Parietal lobe (tissue), 1 donor: ENCODE results near the gene CDK3. TPM values are rescaled to one million over a fixed set of nuclear protein-coding genes. Genes with fewer than 3 reads are reported as not detected.

Experiments
- total RNA-seq: library from RNA; depleted of rRNA; stranded (reverse); fragments of >200 nt; gene quantifications from one replicate; pipeline ENCODE4 v1.2.3, GENCODE V29; 2014

The CDK3 gene
- 3.1 TPM for total RNA-seq

DNA sequence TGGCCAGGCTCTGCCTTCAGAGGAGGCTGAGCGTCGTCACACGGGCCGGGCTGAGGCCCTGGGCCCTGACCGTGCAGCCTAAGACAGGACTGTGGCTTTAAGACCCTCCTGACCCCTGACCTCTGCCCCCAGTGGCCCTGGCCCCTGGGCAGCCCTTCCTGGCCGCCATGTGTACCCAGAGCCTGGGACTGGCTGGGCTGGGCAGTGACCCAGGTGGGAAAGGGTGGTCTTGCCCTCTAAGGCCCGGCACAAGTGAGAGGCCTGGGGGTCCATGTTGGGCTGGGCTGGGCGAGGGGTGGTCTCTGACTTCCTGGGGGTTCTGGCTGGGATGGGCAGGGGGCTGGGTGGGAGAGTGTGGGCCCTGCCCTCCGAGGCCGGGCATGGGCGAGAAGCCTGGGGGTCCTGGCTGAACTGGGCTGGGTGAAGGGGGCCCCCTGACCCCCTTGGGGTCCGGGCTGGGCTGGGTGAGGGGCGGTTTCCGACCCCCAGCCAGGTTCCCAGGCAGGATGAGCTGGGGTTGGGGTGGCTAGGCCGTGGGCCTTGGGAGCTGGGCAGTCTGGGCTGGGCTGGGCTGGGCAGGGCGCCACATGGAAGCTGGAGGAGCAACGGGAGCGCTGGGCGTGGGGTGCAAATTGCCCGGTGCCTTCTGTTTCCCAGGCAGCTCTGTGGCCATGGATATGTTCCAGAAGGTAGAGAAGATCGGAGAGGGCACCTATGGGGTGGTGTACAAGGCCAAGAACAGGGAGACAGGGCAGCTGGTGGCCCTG, at the start of gene CDK3:
Gene CDK3 (plus strand): TSS at position 101 of the 767 bp plus-strand sequence. CDS start 571 bp downstream, at position 672.

DNA sequence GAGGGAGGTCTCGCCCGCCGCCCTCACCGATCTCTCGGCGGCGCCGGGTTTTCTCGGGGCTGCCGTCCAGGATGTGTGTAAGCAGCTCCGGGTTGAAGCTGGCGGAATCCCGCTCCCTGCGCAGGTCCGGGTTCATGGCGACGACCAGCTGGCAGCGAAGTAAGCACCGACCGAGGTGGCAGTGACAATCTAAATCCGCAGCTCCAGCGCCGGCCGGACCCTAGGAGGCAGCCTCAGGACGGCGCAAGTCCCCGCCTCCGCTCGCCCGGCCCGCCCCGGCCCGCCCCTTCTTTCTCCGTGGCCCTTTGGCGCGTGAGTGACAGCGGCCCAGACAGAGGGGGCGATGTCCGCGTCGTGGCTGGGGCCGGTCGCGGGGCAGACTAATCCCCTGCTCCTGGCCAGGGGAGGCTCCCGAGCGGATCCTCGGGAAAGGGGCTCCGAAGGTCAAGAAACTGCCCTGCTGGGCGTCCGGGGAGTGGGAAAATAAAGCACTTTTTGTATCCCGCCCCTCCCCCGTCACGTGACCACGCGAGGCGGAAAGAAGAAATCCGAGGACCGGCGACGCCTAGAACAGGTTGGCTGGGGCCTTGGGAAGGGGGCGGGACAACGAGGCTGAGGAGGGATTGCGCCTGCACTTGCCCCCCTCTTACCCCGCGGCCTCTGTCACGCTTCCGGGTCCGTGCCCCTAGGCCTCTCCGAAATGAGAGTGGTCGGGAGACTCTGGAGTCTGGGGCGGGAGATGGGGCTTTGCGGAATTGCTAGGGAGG, 21.5 kb upstream of the CDK3 start, which contains the start of the genes ACOX1 and TEN1:
Gene ACOX1 (minus strand): TSS at position 229 of the 767 bp plus-strand sequence. CDS start 93 bp downstream, at position 136.
Gene TEN1 (plus strand): TSS at position 303 of the 767 bp plus-strand sequence. CDS start 6,953 bp downstream, outside the sequence.

DNA sequence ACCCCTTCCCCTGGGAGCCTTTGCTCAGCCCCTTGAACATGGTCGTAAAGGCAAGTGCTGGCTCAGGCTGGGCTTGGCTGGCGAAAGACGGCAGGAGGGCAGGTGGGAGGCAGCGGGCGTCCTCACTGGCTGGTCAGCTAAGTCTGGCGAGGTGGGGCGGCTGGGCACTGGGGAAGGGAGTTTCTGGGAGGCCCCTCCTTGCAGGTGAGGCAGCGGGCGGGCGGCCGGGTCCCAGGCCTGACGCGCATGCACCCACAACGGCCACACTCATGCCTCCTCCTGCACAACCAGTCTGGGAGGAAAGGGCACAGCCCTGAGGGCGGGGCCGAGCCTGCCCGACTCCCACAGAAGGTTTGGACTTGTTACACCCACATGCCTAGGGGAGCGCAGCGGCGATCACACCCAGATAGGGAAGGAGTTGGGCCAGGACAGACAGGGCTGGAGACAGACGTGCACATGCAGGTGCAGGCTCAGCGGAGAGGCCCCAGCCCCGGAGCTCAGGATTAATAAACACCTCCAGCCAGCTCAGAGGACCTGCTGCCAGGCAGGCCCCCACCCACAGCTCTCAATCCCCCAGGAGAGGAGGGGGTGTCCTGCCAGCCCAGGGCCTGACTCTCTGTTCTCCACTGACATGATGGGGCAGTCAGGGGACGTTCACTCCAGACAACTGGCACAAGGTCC, 26.6 kb downstream of the CDK3 start, which contains the start of gene EVPL:
Gene EVPL (minus strand): TSS at position 148 of the 681 bp plus-strand sequence. CDS start 108 bp downstream, at position 40.

Other genes with a start within 250 kb of the CDK3 start
- gene GALK1, start 235.7 kb upstream of the CDK3 start, total RNA-seq, result 9.4 TPM
- 83.6 TPM for gene UNK, start 216.0 kb upstream of the CDK3 start, total RNA-seq
- gene UNC13D, start 156.5 kb upstream of the CDK3 start, total RNA-seq, result 0.94 TPM
- 51.6 TPM for gene WBP2, start 145.5 kb upstream of the CDK3 start, total RNA-seq
- gene TRIM47, start 122.3 kb upstream of the CDK3 start, total RNA-seq, result 10.3 TPM
- gene TRIM65, start 103.9 kb upstream of the CDK3 start, total RNA-seq, result 12.2 TPM
- 37.9 TPM for gene MRPL38, start 96.0 kb upstream of the CDK3 start, total RNA-seq
- 25.4 TPM for gene FBF1, start 59.8 kb upstream of the CDK3 start, total RNA-seq
- gene ACOX1, start 21.7 kb upstream of the CDK3 start, total RNA-seq, result 81.4 TPM
- gene TEN1, start 21.6 kb upstream of the CDK3 start, total RNA-seq, result 13.5 TPM
- not detected for gene EVPL, start 26.5 kb downstream of the CDK3 start, total RNA-seq
- 28.2 TPM for gene SRP68, start 71.7 kb downstream of the CDK3 start, total RNA-seq
- not detected for gene GALR2, start 73.9 kb downstream of the CDK3 start, total RNA-seq
- gene ZACN, start 78.3 kb downstream of the CDK3 start, total RNA-seq, result not detected
- 193 TPM for gene EXOC7, start 102.9 kb downstream of the CDK3 start, total RNA-seq
- gene FOXJ1, start 140.4 kb downstream of the CDK3 start, total RNA-seq, result 3.8 TPM
- 37.6 TPM for gene RNF157, start 239.6 kb downstream of the CDK3 start, total RNA-seq